NCI-H345 treated with DMSO at 0.1 percent for 48 hours (cell line): Measurements from ENCODE around the gene PFN4.
"Not testable (repeated sequence)": the region's sequence is repeated elsewhere in the genome, so short reads cannot be mapped to it uniquely, and the experiment has no call there.

Experiments
- DNase-seq: peaks from one replicate; lab custom pipeline; 2025; ENCODE audit not compliant: unreplicated experiment; lab: John Stamatoyannopoulos, UW

Gene PFN4

DNA sequence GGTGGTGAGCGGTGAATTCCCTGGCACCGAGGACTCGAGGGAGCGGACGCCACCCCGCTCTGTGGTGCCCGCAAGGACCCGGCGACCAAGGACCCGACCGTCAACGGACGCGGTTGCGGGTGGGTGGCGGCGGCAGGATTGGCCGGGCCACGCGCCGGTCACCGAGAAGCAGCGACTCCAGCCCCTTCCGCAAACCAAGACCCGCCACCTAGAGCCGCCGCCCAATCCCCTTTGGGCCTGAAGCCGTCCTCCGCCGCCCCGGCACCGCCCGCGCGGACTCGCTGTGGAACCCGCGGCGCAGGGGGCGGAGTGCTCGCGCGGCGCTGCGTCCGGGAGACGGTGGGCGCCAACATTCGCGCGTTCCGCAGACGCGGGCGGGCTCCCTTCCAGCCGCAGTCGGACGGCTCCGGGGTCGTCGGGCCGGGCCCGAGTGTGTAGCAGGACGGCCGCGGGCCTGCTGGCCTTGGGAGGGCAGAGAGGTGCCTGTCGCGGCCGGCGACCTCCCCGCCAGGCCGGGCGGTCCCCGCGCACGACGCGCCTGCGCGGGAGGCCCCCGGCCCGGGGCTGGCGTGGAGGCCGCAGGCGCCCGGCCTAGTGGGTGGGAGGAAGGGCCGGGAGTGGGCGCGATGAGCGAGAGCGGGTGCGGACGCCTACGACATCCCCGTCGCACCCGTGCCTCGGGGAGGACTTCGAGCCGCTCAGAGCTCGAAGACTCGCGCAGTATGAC, at the start of gene PFN4, which contains the start of gene FAM228B:
Gene PFN4 (minus strand): TSS at position 140 of the 727 bp plus-strand sequence. CDS start 799 bp downstream, outside the sequence.
Gene FAM228B (plus strand): TSS at position 275 of the 727 bp plus-strand sequence. CDS start 893 bp downstream, outside the sequence.
- DNase-seq = peak; percentile 73

DNA sequence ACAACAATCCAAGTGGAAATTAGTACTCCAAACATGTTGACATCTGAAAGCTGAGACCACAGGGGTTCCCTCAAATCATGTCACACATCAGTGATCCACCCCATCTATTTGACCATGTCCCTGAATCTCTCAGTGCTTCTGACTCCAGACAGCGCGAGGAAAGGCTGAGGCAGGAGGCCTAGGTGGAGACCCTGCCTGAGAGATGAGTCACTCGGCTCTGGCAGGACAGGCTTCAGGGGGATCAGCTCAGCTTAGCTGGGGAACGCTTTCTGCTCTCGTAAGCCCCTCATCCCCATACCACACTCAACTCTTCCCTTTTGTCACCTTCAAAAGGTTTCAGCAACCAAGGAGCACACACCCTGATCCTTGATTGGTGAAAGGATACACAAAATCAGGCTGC, 45.9 kb upstream of the PFN4 start:
- DNase-seq = no peak

- DNase-seq = no peak
Measured at GRCh38 chr2:24164416-24164973, 41.4 kb upstream of the PFN4 start.

GRCh38 chr2:24163601-24164000, 40.5 kb upstream of the PFN4 start:
- DNase-seq = no peak

DNA sequence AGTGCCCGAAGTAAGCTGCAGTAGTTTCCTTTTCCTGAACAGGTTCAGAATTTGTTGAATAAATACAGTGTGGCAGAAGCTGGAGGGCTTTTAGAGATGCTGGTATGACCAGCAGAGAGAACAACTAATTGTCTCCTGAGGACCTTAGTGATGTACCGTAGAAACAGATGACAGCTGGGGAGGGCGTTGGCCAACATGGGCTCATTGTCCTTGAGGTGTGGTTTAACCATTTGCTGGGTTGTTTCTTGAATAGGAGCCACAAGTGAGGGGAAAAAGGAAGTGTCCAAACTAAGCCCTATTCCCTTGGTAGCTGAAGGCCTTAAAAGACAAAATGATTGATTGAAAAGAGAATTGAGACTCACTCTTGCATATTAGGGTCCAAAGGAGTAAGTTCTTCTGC, 40.1 kb upstream of the PFN4 start:
- no peak for DNase-seq

GRCh38 chr2:24162494-24162893, 39.4 kb upstream of the PFN4 start:
- DNase-seq = no peak

GRCh38 chr2:24160761-24161160, 37.6 kb upstream of the PFN4 start:
- DNase-seq = no peak

DNA sequence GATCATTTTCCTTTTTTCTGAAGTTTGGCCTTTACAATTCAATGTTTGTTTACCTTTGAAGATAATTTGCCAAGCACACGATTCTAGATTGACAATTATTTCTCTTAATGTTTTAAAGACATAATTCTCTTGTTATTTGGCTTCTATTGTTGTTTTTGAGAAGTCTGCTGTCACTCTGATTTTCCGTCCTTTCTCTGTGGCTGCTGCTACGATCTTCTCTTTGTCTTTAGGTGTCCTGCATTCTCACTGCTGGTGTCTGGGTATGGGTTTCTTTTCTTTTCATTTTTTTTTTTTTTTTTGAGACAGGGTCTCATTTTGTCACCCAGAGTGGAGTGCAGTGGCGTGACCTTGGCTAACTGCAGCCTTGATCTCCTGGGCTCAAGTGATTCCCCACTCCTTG, 36.6 kb upstream of the PFN4 start:
- no peak for DNase-seq

DNA sequence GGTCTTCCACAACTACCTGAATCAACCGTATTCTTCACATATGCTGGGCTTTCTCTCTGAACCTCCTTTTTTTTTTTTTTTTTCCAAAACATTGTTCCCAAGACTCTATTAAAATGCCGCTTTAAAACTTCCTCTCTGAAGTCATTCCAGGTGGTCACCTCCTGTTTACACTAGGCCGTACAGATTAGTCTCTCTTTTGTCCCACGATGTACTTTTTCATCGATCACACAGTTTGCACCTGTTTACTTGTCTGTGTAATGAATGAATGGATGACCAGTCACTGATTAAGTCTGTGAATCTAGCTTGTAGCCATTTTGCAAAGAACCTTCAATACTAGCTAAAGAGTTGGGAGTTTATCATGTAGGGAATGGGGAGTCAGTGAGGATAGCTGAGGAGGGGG, 35.0 kb upstream of the PFN4 start:
- DNase-seq = no peak

DNA sequence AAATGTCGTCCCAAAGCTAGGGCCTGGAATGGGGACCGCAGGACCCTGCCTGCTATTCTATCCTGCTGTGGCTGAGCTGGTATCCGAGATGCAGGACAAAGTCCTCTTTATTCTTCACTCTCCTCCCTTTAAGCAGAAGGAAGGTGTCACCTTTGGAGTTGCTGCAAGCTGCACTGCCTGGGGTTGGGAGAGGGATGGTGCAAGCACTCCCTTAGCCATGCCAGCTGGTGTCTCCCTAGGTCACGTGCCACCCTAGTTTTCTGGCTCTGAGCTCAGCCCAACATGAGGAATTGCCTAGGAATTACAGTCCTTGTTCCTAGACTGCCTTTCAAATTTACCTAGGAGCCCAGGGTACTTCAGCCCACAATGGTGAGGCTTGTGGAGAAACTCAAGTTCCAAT, 30.3 kb upstream of the PFN4 start:
- DNase-seq = no peak

- DNase-seq = no peak
Measured at GRCh38 chr2:24152413-24153197, 29.5 kb upstream of the PFN4 start.

- DNase-seq = no peak
Measured at GRCh38 chr2:24147364-24147763, 24.2 kb upstream of the PFN4 start.

- DNase-seq = not testable (repeated sequence)
Measured at GRCh38 chr2:24140305-24140704, 17.2 kb upstream of the PFN4 start.

DNA sequence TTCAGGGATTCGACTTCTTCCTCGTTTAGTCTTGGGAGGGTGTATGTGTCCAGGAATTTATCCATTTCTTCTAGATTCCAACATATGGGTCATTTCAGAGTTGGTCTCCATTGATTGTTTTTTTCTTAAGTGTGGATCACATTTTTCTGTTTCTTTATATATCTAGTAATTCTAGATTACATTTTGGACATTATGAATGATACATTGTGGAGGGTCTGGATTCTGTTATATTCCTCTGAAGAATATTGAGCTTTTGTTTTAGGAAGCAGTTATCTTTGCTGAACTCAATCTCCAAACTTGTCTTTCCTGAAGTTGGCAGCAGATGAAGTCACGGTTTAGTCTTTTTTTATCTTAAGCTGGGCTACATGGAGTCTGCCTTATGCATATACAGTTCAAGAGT, 9.4 kb upstream of the PFN4 start:
- DNase-seq = no peak

DNA sequence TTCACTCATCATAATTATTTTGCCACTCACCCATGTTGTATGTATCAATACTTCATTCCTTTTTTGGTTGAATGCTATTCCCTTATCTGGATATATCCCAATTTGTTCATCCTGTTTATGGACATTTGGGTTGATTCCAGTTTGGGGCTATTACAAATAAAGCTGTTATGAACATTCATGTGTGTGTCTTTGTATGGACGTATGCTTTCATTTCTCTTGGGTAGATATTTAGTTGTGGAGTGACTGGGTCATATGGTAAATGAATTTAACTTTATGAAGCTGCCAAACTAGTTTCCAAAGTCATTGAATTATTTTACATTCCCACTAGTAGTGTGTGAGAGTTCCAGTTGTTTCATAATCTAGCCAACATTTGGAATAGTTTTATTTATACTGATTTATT, 2.8 kb upstream of the PFN4 start:
- no peak for DNase-seq

DNA sequence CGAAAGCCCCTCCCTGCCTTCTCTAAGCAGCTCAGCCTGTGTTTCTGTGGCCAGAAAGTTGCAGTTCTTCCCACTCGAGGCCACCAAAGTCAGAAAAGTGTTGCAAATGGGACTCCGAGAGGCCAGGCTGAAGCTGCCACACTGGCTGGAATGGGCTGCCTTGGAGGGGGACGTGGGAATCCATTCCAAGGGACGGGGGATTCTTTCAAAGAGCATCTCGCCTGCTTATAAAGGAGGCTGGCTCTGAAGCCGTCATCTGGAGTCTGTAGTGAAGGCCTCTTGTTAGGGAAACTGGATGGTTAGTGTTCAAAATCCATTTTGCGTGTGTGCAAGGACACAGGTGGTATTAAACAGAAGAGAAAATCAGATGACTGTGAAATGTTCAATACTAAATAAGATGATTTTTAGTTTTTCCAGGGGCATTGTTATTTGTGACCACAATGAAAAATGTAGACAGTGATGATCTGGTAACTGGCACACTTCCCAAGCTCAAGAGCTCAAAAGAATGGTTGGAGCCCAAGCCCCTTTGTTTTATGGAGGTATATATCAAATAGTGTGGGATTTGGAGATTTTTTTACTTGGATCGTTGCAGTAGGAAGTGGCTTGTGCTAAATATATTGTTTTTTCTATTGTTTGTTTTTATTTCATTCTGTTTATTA, 917 bp upstream of the PFN4 start:
- DNase-seq = peak; percentile 83

DNA sequence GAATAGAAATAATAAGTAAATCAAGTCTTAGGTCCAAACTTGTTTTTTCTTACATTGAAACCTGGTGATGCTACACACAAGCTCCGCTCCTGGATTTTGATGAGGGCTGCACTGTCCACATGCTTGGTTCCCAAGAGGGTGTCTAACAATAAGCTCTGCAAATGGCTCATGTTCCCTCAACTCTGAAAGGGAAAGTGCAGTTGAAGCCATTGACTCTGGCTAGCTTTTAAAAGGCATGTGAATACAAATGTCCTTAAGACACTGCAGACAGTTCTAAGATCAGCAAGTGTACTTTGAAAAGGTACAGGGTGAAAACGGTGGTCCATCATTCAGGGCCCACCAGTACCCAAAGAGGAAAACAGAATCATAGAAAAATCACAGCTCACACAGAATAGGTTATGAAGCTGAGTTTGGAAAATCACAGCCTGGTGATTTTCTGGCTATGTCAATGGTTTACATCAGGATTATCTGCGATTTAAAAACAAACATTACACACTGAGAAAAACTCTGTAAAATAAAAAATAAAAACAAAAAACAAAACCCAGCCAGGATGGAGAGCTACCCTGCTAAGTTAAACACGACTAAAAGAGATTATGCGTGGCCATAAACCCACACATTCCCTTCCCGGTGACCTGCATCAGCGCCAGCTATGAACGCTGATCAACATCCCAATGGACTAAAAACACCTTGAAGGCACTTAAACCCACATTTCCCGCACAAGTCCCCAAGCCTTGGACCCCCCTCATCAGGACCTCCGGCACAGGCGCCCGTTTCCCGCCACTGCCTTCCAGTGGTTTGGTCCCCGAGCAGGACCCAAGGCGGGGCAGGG, 554 bp downstream of the PFN4 start:
- peak; percentile 65 for DNase-seq

DNA sequence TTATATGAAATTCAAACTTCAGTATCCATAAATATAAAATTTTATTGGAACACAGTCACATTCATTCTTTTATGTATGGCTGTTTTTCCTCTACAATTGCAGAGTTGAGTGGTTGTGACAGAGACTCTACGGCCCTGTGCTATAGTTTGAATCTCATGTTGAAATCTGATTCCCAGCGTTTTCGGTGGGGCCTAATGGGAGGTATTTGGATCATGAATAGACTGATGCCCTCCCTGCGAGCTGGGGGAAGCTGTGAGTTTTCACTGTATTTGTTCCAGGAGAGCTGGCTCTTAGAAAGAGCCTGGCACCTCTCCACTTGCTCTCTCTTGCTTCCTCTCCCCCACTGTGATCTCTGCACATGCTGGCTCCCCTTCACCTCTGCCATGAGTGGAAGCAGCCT, 1.7 kb downstream of the PFN4 start:
- DNase-seq = peak; percentile 12

- DNase-seq = no peak
Measured at GRCh38 chr2:24121066-24121465, 2.1 kb downstream of the PFN4 start.

GRCh38 chr2:24117902-24118301, 5.2 kb downstream of the PFN4 start:
- DNase-seq = no peak

DNA sequence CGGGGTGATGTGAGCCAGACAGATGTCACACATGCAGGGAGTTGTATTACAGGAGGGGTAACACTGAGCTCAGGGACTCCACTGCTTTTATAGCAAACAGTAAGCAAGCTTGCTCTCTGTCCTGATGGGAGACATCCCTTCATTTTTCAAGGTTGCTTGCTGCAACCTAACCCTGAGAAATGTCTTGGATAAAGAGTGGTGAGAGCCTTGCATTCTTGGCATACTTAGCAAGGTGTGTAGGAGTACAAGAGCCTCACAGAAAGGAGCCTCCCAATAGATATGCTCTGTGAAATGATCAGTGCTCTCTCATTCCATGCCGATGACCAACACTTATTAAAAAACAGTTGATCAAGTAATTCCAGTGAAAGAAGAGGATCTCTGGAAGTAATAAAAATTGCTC, 8.1 kb downstream of the PFN4 start:
- no peak for DNase-seq
